ENCODE measurements around the gene KRTAP9-7.

- TF ChIP-seq MAX (IDR thresholded peaks at IDR 0.05; ENCODE audit: insufficient read depth, insufficient read length) (no peak), CTCF (IDR thresholded peaks at IDR 0.05; ENCODE audit: extremely low read depth in 1 of 2, insufficient read depth in 1 of 2, low read depth in 1 of 2, low read length in 2 of 2) (no peak), POLR2AphosphoS5 (IDR thresholded peaks at IDR 0.05; ENCODE audit: insufficient read depth, low read depth, low read length) (no peak), POLR2A (IDR thresholded peaks at IDR 0.05; ENCODE audit: low read depth, low read length) (no peak), EZH2 (IDR thresholded peaks at IDR 0.05; ENCODE audit: borderline replicate concordance, low read depth, low read length, severe bottlenecking) (no peak), JUN (IDR thresholded peaks at IDR 0.05; ENCODE audit: borderline replicate concordance, insufficient read depth, insufficient read length, low read depth) (no peak)
These were observed 48.9 kb downstream of the KRTAP9-7 start for GRCh38 chr17:41324180-41325075.

Data from endothelial cell of umbilical vein (primary cell).